Mesenchymal stem cell (in vitro differentiated cells and primary cell): ENCODE results near the gene RFX2.
"Not testable (repeated sequence)": the region's sequence is repeated elsewhere in the genome, so short reads cannot be mapped to it uniquely, and the experiment has no call there.

Source experiments
- DNase-seq: peaks from one replicate; pipeline ENCODE4 v3.0.0-alpha.2; 2013
- H2AFZ ChIP-seq: one replicate; pipeline ENCODE4 v1.6.1; 2013; ENCODE audit warnings: low read depth, mild to moderate bottlenecking, control low read depth, inconsistent platforms, low read length, moderate library complexity
- H2AK5ac ChIP-seq: 2 replicates; pipeline ENCODE4 v1.6.1; 2013; ENCODE audit warnings: low read length, moderate library complexity, mild to moderate bottlenecking, inconsistent platforms; ENCODE audit not compliant: severe bottlenecking
- H2BK120ac ChIP-seq: one replicate; pipeline ENCODE4 v1.6.1; 2013; ENCODE audit warnings: low read depth, mild to moderate bottlenecking, inconsistent platforms, low read length, moderate library complexity
- H2BK12ac ChIP-seq, 2 experiments: one replicate each; pipeline ENCODE4 v1.6.1; 2013; ENCODE audit warnings: inconsistent platforms in 2 of 2, low read length in 2 of 2, mild to moderate bottlenecking in 2 of 2, moderate library complexity in 2 of 2, control low read depth in 1 of 2
- H2BK15ac ChIP-seq: one replicate; pipeline ENCODE4 v1.6.1; 2013; ENCODE audit warnings: mild to moderate bottlenecking, low read depth, inconsistent platforms; ENCODE audit not compliant: poor library complexity, severe bottlenecking
- H2BK5ac ChIP-seq: 2 replicates; pipeline ENCODE4 v1.6.1; 2013; ENCODE audit warnings: low read depth, mild to moderate bottlenecking, low read length, control low read depth, inconsistent platforms; ENCODE audit not compliant: poor library complexity, severe bottlenecking
- H3K14ac ChIP-seq, 2 experiments: one replicate each; pipeline ENCODE4 v1.6.1; 2013; ENCODE audit warnings: inconsistent platforms in 2 of 2, low read length in 2 of 2, control low read depth in 1 of 2, mild to moderate bottlenecking in 1 of 2, moderate library complexity in 1 of 2
- H3K18ac ChIP-seq, 2 experiments: one replicate each; pipeline ENCODE4 v1.6.1; 2013; ENCODE audit warnings: inconsistent platforms in 2 of 2, low read length in 2 of 2, control low read depth in 1 of 2, low read depth in 1 of 2, mild to moderate bottlenecking in 1 of 2
- H3K23ac ChIP-seq, 2 experiments: one replicate each; pipeline ENCODE4 v1.6.1; 2013; ENCODE audit warnings: inconsistent platforms in 2 of 2, low read length in 2 of 2, mild to moderate bottlenecking in 2 of 2, moderate library complexity in 2 of 2, control low read depth in 1 of 2
- H3K27ac ChIP-seq: 2 replicates; pipeline ENCODE4 v1.5.1; 2013; ENCODE audit warnings: mild to moderate bottlenecking, moderate library complexity, low read length, control low read depth, inconsistent platforms; ENCODE audit not compliant: poor library complexity, severe bottlenecking
- H3K27me3 ChIP-seq, 2 experiments: 2 replicates each; pipeline versions ENCODE4 v1.6.1 to v1.7.0; 2013; ENCODE audit warnings: low read length in 2 of 2, mild to moderate bottlenecking in 2 of 2, moderate library complexity in 2 of 2, control low read depth in 1 of 2, inconsistent platforms in 1 of 2; ENCODE audit not compliant: control insufficient read depth in 1 of 2, insufficient read depth in 1 of 2
- H3K36me3 ChIP-seq, 2 experiments: 2 replicates each; pipeline versions ENCODE4 v1.6.1 to v1.7.0; 2013; ENCODE audit warnings: low read length in 2 of 2, control low read depth in 1 of 2, inconsistent platforms in 1 of 2, low read depth in 1 of 2, mild to moderate bottlenecking in 1 of 2; ENCODE audit not compliant: insufficient read depth in 2 of 2, control insufficient read depth in 1 of 2
- H3K4ac ChIP-seq, 2 experiments: one replicate each; pipeline ENCODE4 v1.6.1; 2013; ENCODE audit warnings: inconsistent platforms in 2 of 2, low read length in 2 of 2, mild to moderate bottlenecking in 2 of 2, moderate library complexity in 2 of 2, control low read depth in 1 of 2, low read depth in 1 of 2
- H3K4me1 ChIP-seq: 2 replicates; pipeline ENCODE4 v1.6.1; 2013; ENCODE audit warnings: low read depth, low read length, control low read depth; ENCODE audit not compliant: control insufficient read depth, insufficient read depth
- H3K4me2 ChIP-seq: 2 replicates; pipeline ENCODE4 v1.6.1; 2013; ENCODE audit warnings: low read length, mild to moderate bottlenecking, inconsistent platforms; ENCODE audit not compliant: poor library complexity, severe bottlenecking
- H3K4me3 ChIP-seq, 2 experiments: 2 replicates each; pipeline versions ENCODE4 v1.5.1 to v1.7.0; 2013; ENCODE audit warnings: low read length in 2 of 2, mild to moderate bottlenecking in 2 of 2, control low read depth in 1 of 2, low read depth in 1 of 2; ENCODE audit not compliant: insufficient read depth in 1 of 2
- H3K79me1 ChIP-seq: replicated peaks from 2 replicates; pipeline ENCODE4 v1.6.1; 2013; ENCODE audit warnings: mild to moderate bottlenecking, control low read depth, low read length, inconsistent platforms; ENCODE audit not compliant: poor library complexity, severe bottlenecking
- H3K9ac ChIP-seq: 2 replicates; pipeline ENCODE4 v1.7.0; 2013; ENCODE audit warnings: mild to moderate bottlenecking, low read length, moderate library complexity
- H3K9me3 ChIP-seq: 2 replicates; pipeline ENCODE4 v1.7.0; 2013; ENCODE audit warnings: mild to moderate bottlenecking, low read length; ENCODE audit not compliant: control insufficient read depth
- H4K8ac ChIP-seq: one replicate; pipeline ENCODE4 v1.6.1; 2013; ENCODE audit warnings: inconsistent platforms, mild to moderate bottlenecking, low read length, moderate library complexity
- H4K91ac ChIP-seq: one replicate; pipeline ENCODE4 v1.6.1; 2013; ENCODE audit warnings: mild to moderate bottlenecking, low read length, inconsistent platforms
- WGBS: methylation state at CpG from one replicate; pipeline ENCODE4 v1.1.7; 2013; ENCODE audit warnings: mixed read lengths; 5-methylcytosine and 5-hydroxymethylcytosine counted together

RFX2 gene

GRCh38 chr19:6032381-6032780 is 77.9 kb downstream of the RFX2 start:
- Histone ChIP-seq H3K4ac (no peak overlapping the region), H2AFZ (no peak overlapping the region), H2BK15ac (no peak overlapping the region), H2BK12ac (no peak overlapping the region), H3K9me3 (peaks cover 2% of the 10 kb centered on the region), H3K4me3 (no peak overlapping the region), H4K91ac (no peak overlapping the region), H2BK5ac (no peak overlapping the region), H4K8ac (no peak overlapping the region), H3K36me3 (peaks cover under 1 to 19% of the 10 kb centered on the region in 2 experiments), H3K79me1 (no peaks in the 10 kb centered on the region), H3K4me2 (no peak overlapping the region), H2BK120ac (no peak overlapping the region), H2AK5ac (no peak overlapping the region), H3K18ac (no peak overlapping the region), H3K27me3 (no peaks in the 10 kb centered on the region), H3K23ac (no peak overlapping the region), H3K9ac (no peak overlapping the region), H3K27ac (no peak overlapping the region), H3K14ac (no peak overlapping the region), H3K4me1 (no peaks in the 10 kb centered on the region)
- 79% methylated on average over 3 of the region's 4 CpGs for WGBS
- DNase-seq, result no peak

GRCh38 chr19:6030214-6030507 is 80.1 kb downstream of the RFX2 start:
- H2BK120ac ChIP-seq, result no peak overlapping the region
- no peak overlapping the region for H2BK15ac ChIP-seq
- no peak overlapping the region for H2AFZ ChIP-seq
- H3K4ac ChIP-seq, result no peak overlapping the region
- no peak overlapping the region for H3K18ac ChIP-seq
- no peak overlapping the region for H4K91ac ChIP-seq
- no peak overlapping the region for H4K8ac ChIP-seq
- H3K36me3 ChIP-seq, result peaks cover 6 to 36% of the 10 kb centered on the region in 2 experiments
- no peaks in the 10 kb centered on the region for H3K4me1 ChIP-seq
- H3K23ac ChIP-seq, result no peak overlapping the region
- H3K14ac ChIP-seq, result no peak overlapping the region
- 21% methylated on average over 3 of the region's 3 CpGs for WGBS
- no peak overlapping the region for H3K4me2 ChIP-seq
- no peaks in the 10 kb centered on the region for H3K79me1 ChIP-seq
- H3K27ac ChIP-seq, result no peak overlapping the region
- H3K4me3 ChIP-seq, result peak overlapping the region in 1 of 2 experiments; percentile 8
- peaks cover 2% of the 10 kb centered on the region for H3K9me3 ChIP-seq
- no peak overlapping the region for H3K9ac ChIP-seq
- no peak overlapping the region for H2AK5ac ChIP-seq
- H2BK12ac ChIP-seq, result no peak overlapping the region
- no peaks in the 10 kb centered on the region for H3K27me3 ChIP-seq
- H2BK5ac ChIP-seq, result no peak overlapping the region
- DNase-seq, result peak; percentile 85

GRCh38 chr19:6026390-6027227 is 83.7 kb downstream of the RFX2 start:
- Histone ChIP-seq H3K4me2 (no peak overlapping the region), H3K9ac (no peak overlapping the region)
- DNase-seq, result no peak

DNA sequence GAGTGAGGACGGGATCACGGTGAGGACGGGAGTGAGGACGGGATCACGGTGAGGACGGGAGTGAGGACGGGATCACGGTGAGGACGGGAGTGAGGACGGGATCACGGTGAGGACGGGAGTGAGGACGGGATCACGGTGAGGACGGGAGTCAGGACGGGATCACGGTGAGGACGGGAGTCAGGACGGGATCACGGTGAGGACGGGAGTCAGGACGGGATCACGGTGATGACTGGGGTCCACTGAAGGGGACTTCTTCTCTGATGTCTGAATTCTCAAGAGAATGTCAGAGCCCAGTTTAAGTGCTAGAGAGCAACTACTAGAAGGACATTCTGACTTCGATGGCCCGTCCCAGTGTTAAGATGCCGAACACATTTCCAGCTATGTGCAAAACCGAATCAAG is 85.5 kb downstream of the RFX2 start:
- H3K27ac ChIP-seq, H3K18ac ChIP-seq, H4K8ac ChIP-seq, DNase-seq, H2AFZ ChIP-seq, H2BK5ac ChIP-seq, H3K23ac ChIP-seq, H3K4me2 ChIP-seq, H3K9ac ChIP-seq, H2BK120ac ChIP-seq, H2BK15ac ChIP-seq, H3K4me3 ChIP-seq, H4K91ac ChIP-seq, H3K14ac ChIP-seq, H3K27me3 ChIP-seq, H3K79me1 ChIP-seq, H2BK12ac ChIP-seq, H3K9me3 ChIP-seq, H3K4ac ChIP-seq, H2AK5ac ChIP-seq: not testable (repeated sequence)
- peaks cover 11 to 54% of the 10 kb centered on the region in 2 experiments for H3K36me3 ChIP-seq
- WGBS, result 96% methylated on average over 24 of the region's 27 CpGs
- peaks cover 13% of the 10 kb centered on the region for H3K4me1 ChIP-seq

More at GRCh38 chr19:6026390-6027227, 83.7 kb downstream of the RFX2 start:
- Histone ChIP-seq H3K4me1 (peaks cover 13% of the 10 kb centered on the region), H3K9me3 (peaks cover 2% of the 10 kb centered on the region), H2BK15ac (no peak overlapping the region), H2BK12ac (no peak overlapping the region), H2AFZ (no peak overlapping the region), H3K36me3 (peaks cover 8 to 40% of the 10 kb centered on the region in 2 experiments), H3K27me3 (no peaks in the 10 kb centered on the region), H3K23ac (no peak overlapping the region), H3K79me1 (no peaks in the 10 kb centered on the region), H3K4me3 (no peak overlapping the region), H4K8ac (no peak overlapping the region), H2BK120ac (no peak overlapping the region), H4K91ac (no peak overlapping the region), H3K14ac (no peak overlapping the region), H2BK5ac (no peak overlapping the region), H3K27ac (no peak overlapping the region), H3K4ac (no peak overlapping the region), H3K18ac (no peak overlapping the region), H2AK5ac (no peak overlapping the region)
- 96% methylated on average over 30 of the region's 30 CpGs for WGBS
